22Rv1 (cell line): ENCODE results near the gene APBA3.
A peak's percentile ranks its signal among the peaks of the same experiment; 100 is the strongest.

Experiments
- H3K27ac ChIP-seq: fragments of 450-650 bp; 2 replicates; pipeline ENCODE4 v1.5.1; 2017
- ZFX ChIP-seq: fragments of 450-650 bp; IDR thresholded peaks from 2 replicates; pipeline ENCODE4 v1.6.1; 2017; ENCODE audit warnings: antibody characterized with exemption, borderline replicate concordance
- TF ChIP-seq, protein P1 (sequence below): fragments of 450-650 bp; IDR thresholded peaks from 2 replicates; pipeline ENCODE4 v1.5.1; 2017; ENCODE audit warnings: mild to moderate bottlenecking

APBA3 gene

DNA sequence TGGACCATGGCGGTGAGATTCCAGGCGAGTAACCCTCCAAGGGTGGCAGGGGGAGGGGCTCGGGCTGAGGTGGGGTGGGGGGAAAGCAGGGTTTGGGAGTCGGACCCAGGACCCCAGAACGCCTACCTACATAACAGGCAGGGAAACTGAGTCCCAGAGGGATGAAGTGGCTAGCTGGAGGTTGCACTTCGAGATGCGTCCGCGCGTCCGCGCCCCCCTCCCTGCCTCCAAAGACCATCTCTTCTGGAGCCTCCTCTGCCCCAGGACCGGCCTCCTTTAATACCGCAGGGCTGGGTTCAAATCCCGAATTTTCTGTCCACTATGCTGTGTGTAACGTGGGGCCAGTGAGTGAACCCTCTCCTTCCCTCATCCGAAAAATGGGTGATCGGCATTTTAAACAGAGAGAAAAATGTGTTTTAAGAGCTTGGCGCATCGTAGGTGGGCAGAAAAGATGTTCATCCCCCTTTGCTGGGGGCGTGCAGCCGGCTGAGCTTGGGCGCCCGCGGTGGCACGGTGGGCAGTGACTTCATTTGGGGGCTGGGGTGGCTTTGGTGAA is 39.5 kb downstream of the APBA3 start:
- TF ChIP-seq, protein P1, sequence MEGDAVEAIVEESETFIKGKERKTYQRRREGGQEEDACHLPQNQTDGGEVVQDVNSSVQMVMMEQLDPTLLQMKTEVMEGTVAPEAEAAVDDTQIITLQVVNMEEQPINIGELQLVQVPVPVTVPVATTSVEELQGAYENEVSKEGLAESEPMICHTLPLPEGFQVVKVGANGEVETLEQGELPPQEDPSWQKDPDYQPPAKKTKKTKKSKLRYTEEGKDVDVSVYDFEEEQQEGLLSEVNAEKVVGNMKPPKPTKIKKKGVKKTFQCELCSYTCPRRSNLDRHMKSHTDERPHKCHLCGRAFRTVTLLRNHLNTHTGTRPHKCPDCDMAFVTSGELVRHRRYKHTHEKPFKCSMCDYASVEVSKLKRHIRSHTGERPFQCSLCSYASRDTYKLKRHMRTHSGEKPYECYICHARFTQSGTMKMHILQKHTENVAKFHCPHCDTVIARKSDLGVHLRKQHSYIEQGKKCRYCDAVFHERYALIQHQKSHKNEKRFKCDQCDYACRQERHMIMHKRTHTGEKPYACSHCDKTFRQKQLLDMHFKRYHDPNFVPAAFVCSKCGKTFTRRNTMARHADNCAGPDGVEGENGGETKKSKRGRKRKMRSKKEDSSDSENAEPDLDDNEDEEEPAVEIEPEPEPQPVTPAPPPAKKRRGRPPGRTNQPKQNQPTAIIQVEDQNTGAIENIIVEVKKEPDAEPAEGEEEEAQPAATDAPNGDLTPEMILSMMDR, result no peak
- no peak for TF ChIP-seq ZFX
- H3K27ac ChIP-seq, result peak overlapping the region; percentile 42

DNA sequence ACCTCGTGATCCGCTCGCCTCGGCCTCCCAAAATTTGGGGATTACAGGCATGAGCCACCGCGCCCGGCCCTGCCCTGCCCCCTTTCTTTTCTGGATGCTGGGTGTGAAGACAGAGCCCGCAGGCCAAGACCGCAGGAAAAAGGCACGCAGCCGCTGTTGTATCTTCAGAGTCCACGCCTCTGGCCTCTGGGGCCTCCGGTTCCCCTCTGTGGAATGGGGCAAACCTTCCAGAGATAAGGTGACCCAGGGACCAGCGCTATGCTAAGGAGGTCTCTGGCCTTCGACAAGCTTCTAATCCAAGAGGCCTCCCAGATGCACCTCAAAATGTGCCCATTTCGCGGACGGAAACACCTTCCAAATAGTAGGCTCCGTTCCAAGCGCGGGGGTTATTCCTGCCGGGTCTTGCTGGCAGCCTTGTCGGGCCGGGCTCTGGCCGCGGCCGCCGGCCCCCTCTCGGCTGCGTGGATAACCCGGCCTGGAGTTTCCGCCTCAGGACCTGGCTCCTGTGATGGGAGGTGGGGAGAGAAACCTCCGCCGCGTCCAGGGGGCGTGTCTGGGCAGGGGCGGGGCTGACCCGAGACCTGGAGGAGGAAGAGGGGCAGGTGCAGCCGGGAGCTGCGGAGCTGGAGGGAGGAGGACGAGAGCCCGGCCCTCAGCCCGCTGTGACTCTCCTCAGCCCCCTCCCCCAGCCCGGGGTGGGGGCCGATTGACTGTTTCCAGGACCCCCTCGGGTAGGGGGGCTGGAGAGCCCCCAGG is 40.2 kb downstream of the APBA3 start:
- TF ChIP-seq, protein P1, result no peak
- no peak for TF ChIP-seq ZFX
- H3K27ac ChIP-seq, result peak overlapping the region; percentile 46

DNA sequence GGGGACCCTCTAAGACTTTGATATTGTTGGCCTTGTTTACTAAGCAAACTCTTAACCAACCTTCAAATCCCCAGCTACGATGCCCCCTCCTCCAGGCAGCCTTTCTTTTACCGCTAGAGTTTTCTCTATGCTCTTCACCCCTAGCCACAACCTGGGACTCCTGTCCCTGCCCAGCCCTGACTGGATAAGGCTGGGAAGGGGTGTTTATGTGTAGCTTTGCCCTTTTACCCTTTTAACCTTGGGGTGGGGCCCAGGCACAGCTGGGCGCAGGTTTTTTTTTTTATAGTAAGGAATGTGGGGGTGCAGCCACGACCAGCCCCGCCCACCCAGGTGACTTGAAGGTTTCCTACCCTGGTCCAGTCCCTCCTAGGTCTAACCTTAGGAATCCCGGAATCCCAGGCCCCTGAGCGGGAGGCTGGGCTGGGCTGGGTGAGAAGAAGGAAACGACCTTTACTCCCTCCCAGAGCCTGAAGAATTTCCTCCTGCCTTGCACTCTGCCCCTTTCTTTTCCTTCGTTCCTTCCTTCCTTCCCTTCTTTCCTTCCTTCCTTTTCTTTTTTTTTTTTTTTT is 41.1 kb downstream of the APBA3 start:
- peak overlapping the region; percentile 46 for H3K27ac ChIP-seq
- TF ChIP-seq, protein P1, result no peak
- TF ChIP-seq ZFX, result no peak

DNA sequence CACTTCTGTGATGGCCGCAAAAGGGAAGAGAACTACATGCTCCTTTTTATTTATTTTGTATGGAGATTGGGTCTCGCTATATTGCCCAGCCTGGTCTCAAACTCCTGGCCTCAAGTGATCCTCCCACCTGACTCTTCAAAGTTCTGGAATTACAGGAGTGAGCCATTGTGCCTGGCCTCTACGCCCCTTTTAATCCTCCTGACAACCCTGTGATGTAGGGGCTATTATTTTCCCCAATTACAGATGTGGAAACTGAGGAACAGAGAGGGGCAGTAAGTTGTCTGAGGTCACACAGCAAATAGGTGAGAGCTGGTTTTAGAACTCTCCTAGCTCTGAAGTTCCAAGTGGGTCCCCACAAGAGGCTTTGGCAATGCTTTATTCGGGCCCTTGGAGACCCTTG is 41.6 kb downstream of the APBA3 start:
- H3K27ac ChIP-seq, result no peak overlapping the region
- TF ChIP-seq, protein P1, result no peak
- no peak for TF ChIP-seq ZFX

DNA sequence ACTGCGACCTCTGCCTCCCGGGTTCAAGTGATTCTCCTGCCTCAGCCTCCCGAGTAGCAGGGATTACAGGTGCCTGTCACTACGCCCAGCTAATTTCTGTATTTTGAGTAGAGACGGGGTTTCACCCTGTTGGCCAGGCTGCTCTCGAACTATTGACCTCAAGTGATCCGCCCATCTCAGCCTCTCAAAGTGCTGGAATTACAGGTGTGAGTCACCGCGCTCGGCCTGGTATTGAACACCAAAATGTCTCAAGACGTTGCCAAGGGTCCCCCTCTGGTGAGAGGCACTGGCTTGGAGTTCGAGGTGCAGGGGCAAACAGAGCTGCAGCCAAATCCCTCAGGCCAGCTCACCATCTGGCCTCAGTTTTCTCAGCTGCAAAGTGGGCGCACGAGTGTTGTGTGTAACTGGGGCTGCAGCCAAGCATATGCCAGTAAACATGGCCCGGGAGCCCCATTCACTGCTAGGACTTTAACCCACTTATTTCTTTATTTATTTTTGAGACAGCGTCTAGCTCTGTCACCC is 45.3 kb downstream of the APBA3 start:
- no peak for TF ChIP-seq ZFX
- TF ChIP-seq, protein P1, result no peak
- H3K27ac ChIP-seq, result no peak overlapping the region

DNA sequence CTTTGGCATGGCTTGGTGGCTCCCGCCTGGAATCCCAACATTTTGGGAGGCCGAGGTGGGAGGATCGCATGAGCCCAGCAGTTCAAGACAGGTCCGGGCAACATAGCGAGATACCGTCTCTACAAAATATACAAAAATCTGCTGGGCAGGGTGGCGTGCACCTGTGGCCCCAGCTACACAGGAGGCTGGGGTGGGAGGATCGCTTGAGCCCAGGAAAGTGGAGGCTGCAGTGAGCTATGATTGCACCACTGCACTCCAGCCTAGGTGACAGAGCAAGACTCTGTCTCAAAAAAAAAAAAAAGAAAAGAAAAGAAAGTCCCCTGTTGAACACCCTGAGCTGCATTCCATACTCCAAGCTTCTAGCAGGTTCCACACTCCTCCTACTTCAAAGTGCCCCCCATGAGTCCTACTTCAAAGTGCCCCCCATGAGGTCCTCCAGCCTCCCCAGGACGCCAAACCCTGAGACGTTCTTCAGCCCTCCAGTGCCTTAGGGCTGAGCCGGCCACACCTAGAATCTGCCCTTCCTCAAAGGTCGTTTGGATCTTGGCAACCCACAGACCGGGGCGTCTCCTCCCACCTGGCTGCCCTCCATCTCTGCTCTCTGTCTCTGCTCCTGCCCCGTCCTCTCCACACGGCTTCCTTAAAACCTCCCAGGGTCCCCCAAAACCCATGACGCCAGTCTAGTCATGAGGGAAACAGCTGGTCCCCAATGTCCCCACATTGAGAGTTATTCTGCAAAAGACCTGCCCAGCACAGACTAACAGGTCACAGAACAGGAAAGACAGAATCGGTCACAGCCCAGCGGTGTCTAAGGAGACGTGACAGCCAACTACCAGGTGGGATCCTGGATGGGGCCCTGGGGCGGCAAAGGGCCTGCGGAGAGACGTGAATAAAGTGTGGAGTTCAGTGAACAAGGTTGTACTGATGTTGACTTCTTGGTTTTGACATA is 48.6 kb downstream of the APBA3 start:
- no peak for TF ChIP-seq ZFX
- TF ChIP-seq, protein P1, result no peak
- peak overlapping the region; percentile 66 for H3K27ac ChIP-seq
